Measurements from ENCODE around the gene MTG1.

The MTG1 gene

GRCh38 chr10:133452453-133452852, 58.5 kb downstream of the MTG1 start:
- no peak for DNase-seq (ENCODE audit: low read depth)

GRCh38 chr10:133453516-133454203, 59.7 kb downstream of the MTG1 start, which contains the start of gene SCART1:
Gene SCART1, plus strand, starts transcription at chr10:133453945. Its CDS starts 53 bp downstream, at chr10:133453998.
- no peak for DNase-seq (ENCODE audit: low read depth)

- DNase-seq (ENCODE audit: low read depth), result no peak
Observed at GRCh38 chr10:133454204-133454893, 60.4 kb downstream of the MTG1 start.

GRCh38 chr10:133455196-133455595, 61.2 kb downstream of the MTG1 start:
- DNase-seq (ENCODE audit: low read depth), result no peak

GRCh38 chr10:133455611-133456031, 61.7 kb downstream of the MTG1 start:
- no peak for DNase-seq (ENCODE audit: low read depth)

- DNase-seq (ENCODE audit: low read depth), result no peak
Observed at GRCh38 chr10:133456041-133456951, 62.3 kb downstream of the MTG1 start.

- DNase-seq (ENCODE audit: low read depth), result no peak
Observed at GRCh38 chr10:133457100-133457841, 63.3 kb downstream of the MTG1 start.

GRCh38 chr10:133458021-133458709, 64.2 kb downstream of the MTG1 start:
- no peak for DNase-seq (ENCODE audit: low read depth)

- DNase-seq (ENCODE audit: low read depth), result no peak
Observed at GRCh38 chr10:133458710-133459453, 64.9 kb downstream of the MTG1 start.

GRCh38 chr10:133459454-133460207, 65.7 kb downstream of the MTG1 start:
- DNase-seq (ENCODE audit: low read depth), result no peak

- no peak for DNase-seq (ENCODE audit: low read depth)
Observed at GRCh38 chr10:133460208-133460769, 66.3 kb downstream of the MTG1 start.

GRCh38 chr10:133461027-133461426, 67.1 kb downstream of the MTG1 start:
- no peak for DNase-seq (ENCODE audit: low read depth)

- no peak for DNase-seq (ENCODE audit: low read depth)
Observed at GRCh38 chr10:133461841-133462240, 67.9 kb downstream of the MTG1 start.

GRCh38 chr10:133462512-133463305, 68.8 kb downstream of the MTG1 start:
- DNase-seq (ENCODE audit: low read depth), result no peak

GRCh38 chr10:133464582-133465031, 70.7 kb downstream of the MTG1 start:
- no peak for DNase-seq (ENCODE audit: low read depth)

GRCh38 chr10:133465191-133465949, 71.4 kb downstream of the MTG1 start:
- DNase-seq (ENCODE audit: low read depth), result no peak

- DNase-seq (ENCODE audit: low read depth), result no peak
Observed at GRCh38 chr10:133465950-133466474, 72.1 kb downstream of the MTG1 start.

Measured in stimulated activated CD8-positive, alpha-beta memory T cell treated with anti-CD3 and anti-CD28 coated beads, Interleukin-4, amount 100 ng/mL, for 24 hours (primary cell).